Astrocyte (in vitro differentiated cells and primary cell): ENCODE results near the gene GINS2.

Experiments used
- CTCF ChIP-seq: IDR thresholded peaks from 2 replicates; pipeline ENCODE4 v1.5.1; 2011; ENCODE audit warnings: low read depth, mild to moderate bottlenecking, inconsistent platforms, low read length, moderate library complexity; ENCODE audit not compliant: insufficient read depth
- EZH2 ChIP-seq: IDR thresholded peaks from 2 replicates; pipeline ENCODE4 v1.6.1; 2012; ENCODE audit warnings: mild to moderate bottlenecking, low read length, inconsistent platforms; ENCODE audit not compliant: insufficient read depth

- no peak for TF ChIP-seq CTCF
- TF ChIP-seq EZH2 = no peak
Observed at GRCh38 chr16:85724126-85724879, 35.5 kb upstream of the GINS2 start.
